IMR-90 (cell line): ENCODE results near the gene OR51B2. TPM values are rescaled to one million over a fixed set of nuclear protein-coding genes. Genes with fewer than 3 reads are reported as not detected.
A peak's percentile ranks its signal among the peaks of the same experiment; 100 is the strongest.

ENCODE experiments used
- ATAC-seq: fragments of 200-7000 bp; cut with Tn5 transposase; 2 replicates; pipeline ENCODE4 v1.9.1; 2020; ENCODE audit warnings: low read depth, mild to moderate bottlenecking, moderate library complexity
- BruUV-seq: library from RNA; stranded (reverse); fragments of 400-500 nt; replicated peaks from 2 replicates; lab custom pipeline; 2021; lab: Mats Ljungman, UMichigan
- CTCF ChIA-PET: fragments of 300-600 bp; formaldehyde crosslinking; extraction: SDS; loops from one replicate; lab custom pipeline; 2021; ENCODE audit warnings: antibody characterized with exemption; lab: Yijun Ruan, JAX
- POLR2A ChIA-PET: fragments of 300-600 bp; sonication (Branson Sonifier 250); formaldehyde crosslinking; loops from one replicate; lab custom pipeline; 2022; ENCODE audit warnings: antibody characterized with exemption; ENCODE audit not compliant: unreplicated experiment; lab: Charles Lee
- DNase-seq: peaks from one replicate; pipeline ENCODE4 v3.0.0; 2013
- H2AFZ ChIP-seq: replicated peaks from 2 replicates; pipeline ENCODE3; 2013; ENCODE audit warnings: low read length, mild to moderate bottlenecking; ENCODE audit not compliant: poor library complexity
- H2AK5ac ChIP-seq: 2 replicates; pipeline ENCODE4 v1.6.1; 2013; ENCODE audit warnings: low read depth, low read length, inconsistent platforms
- H2AK9ac ChIP-seq: replicated peaks from 2 replicates; pipeline ENCODE3; 2013; ENCODE audit warnings: mild to moderate bottlenecking, low read depth, low read length, moderate library complexity; ENCODE audit not compliant: poor library complexity
- H2BK120ac ChIP-seq: 2 replicates; pipeline ENCODE4 v1.6.1; 2013; ENCODE audit warnings: low read depth, low read length, inconsistent platforms
- H2BK15ac ChIP-seq: 3 replicates; pipeline ENCODE4 v1.6.1; 2013; ENCODE audit warnings: low read depth, low read length, inconsistent platforms
- H2BK20ac ChIP-seq: 2 replicates; pipeline ENCODE4 v1.6.1; 2013; ENCODE audit warnings: low read depth, mild to moderate bottlenecking, inconsistent platforms, low read length, moderate library complexity
- H2BK5ac ChIP-seq: 2 replicates; pipeline ENCODE4 v1.6.1; 2013; ENCODE audit warnings: mild to moderate bottlenecking, low read depth, low read length, inconsistent platforms; ENCODE audit not compliant: poor library complexity, severe bottlenecking
- H3K14ac ChIP-seq: replicated peaks from 2 replicates; pipeline ENCODE4 v1.6.1; 2013; ENCODE audit warnings: low read depth, low read length, inconsistent platforms
- H3K18ac ChIP-seq: 2 replicates; pipeline ENCODE4 v1.6.1; 2013; ENCODE audit warnings: low read depth, low read length, control low read depth
- H3K23ac ChIP-seq: 2 replicates; pipeline ENCODE4 v1.6.1; 2013; ENCODE audit warnings: low read depth, low read length, inconsistent platforms
- H3K27ac ChIP-seq: 2 replicates; pipeline ENCODE4 v1.5.1; 2013; ENCODE audit warnings: mild to moderate bottlenecking, control low read depth, low read length; ENCODE audit not compliant: insufficient read depth
- H3K27me3 ChIP-seq: 2 replicates; pipeline ENCODE4 v1.6.1; 2013; ENCODE audit warnings: low read length; ENCODE audit not compliant: control insufficient read depth, insufficient read depth
- H3K36me3 ChIP-seq: 2 replicates; pipeline ENCODE4 v1.6.1; 2013; ENCODE audit warnings: low read length, mixed read lengths; ENCODE audit not compliant: control insufficient read depth, insufficient read depth
- H3K4ac ChIP-seq: 2 replicates; pipeline ENCODE4 v1.6.1; 2013; ENCODE audit warnings: low read depth, low read length, inconsistent platforms
- H3K4me1 ChIP-seq: 2 replicates; pipeline ENCODE4 v1.6.1; 2013; ENCODE audit warnings: low read length, mixed read lengths; ENCODE audit not compliant: control insufficient read depth, insufficient read depth
- H3K4me2 ChIP-seq: 2 replicates; pipeline ENCODE4 v1.6.1; 2013; ENCODE audit warnings: low read depth, mild to moderate bottlenecking, control low read depth, low read length, moderate library complexity
- H3K4me3 ChIP-seq: 2 replicates; pipeline ENCODE4 v1.5.1; 2013; ENCODE audit warnings: low read depth, mild to moderate bottlenecking, control low read depth, low read length, moderate library complexity; ENCODE audit not compliant: insufficient read depth
- H3K56ac ChIP-seq: 2 replicates; pipeline ENCODE4 v1.6.1; 2013; ENCODE audit warnings: low read length, inconsistent platforms; ENCODE audit not compliant: insufficient read depth; ENCODE audit errors: extremely low read depth
- H3K79me1 ChIP-seq, 2 experiments: 2 replicates each; pipeline ENCODE4 v1.6.1; 2013; ENCODE audit warnings: low read length in 2 of 2, inconsistent platforms in 1 of 2, low read depth in 1 of 2
- H3K9ac ChIP-seq: 2 replicates; pipeline ENCODE4 v1.6.1; 2013; ENCODE audit warnings: low read depth, low read length, control low read depth
- H3K9me1 ChIP-seq: 2 replicates; pipeline ENCODE4 v1.6.1; 2013; ENCODE audit warnings: low read length, inconsistent platforms; ENCODE audit not compliant: insufficient read depth
- H3K9me3 ChIP-seq: 2 replicates; pipeline ENCODE4 v1.6.1; 2013; ENCODE audit warnings: low read length; ENCODE audit not compliant: control insufficient read depth, insufficient read depth
- H4K20me1 ChIP-seq: 2 replicates; pipeline ENCODE4 v1.6.1; 2013; ENCODE audit warnings: low read length, inconsistent platforms; ENCODE audit not compliant: insufficient read depth
- H4K5ac ChIP-seq: 2 replicates; pipeline ENCODE4 v1.6.1; 2013; ENCODE audit warnings: mild to moderate bottlenecking, low read depth, low read length, control low read depth
- H4K8ac ChIP-seq, 2 experiments: 2 replicates each; pipeline ENCODE4 v1.6.1; 2013; ENCODE audit warnings: low read depth in 2 of 2, low read length in 2 of 2, control low read depth in 1 of 2, inconsistent platforms in 1 of 2
- H4K91ac ChIP-seq: 2 replicates; pipeline ENCODE4 v1.6.1; 2013; ENCODE audit warnings: low read depth, low read length, inconsistent platforms; ENCODE audit not compliant: insufficient read depth
- FOS ChIP-seq: fragments of 150-350 bp; IDR thresholded peaks from 2 replicates; pipeline ENCODE4 v1.6.1; 2016; ENCODE audit warnings: low read depth, low read length
- MAFK ChIP-seq: IDR thresholded peaks from 2 replicates; pipeline ENCODE4 v1.6.1; 2012; ENCODE audit warnings: low read depth, low read length, improper control_type of control experiment
- WGBS, 2 experiments: methylation state at CpG; one replicate each; pipeline versions ENCODE4 v1.1.5 to v1.1.7; 2013; ENCODE audit warnings: missing lambda C conversion rate in 2 of 2; ENCODE audit not compliant: insufficient read length in 1 of 2; ENCODE audit errors: extremely low coverage in 2 of 2; 5-methylcytosine and 5-hydroxymethylcytosine counted together
- dilution Hi-C: fragments of 300-500 bp; cut with HindIII; formaldehyde crosslinking; loops from one replicate; pipeline ENCODE4 v1.14.3; 2018; ENCODE audit warnings: low sequenced_read_pairs; ENCODE audit not compliant: unreplicated experiment
- in situ Hi-C: fragments of 300-500 bp; cut with MboI; formaldehyde crosslinking; loops from 3 replicates; pipeline ENCODE4 v1.14.3; 2019; ENCODE audit warnings: low sequenced_read_pairs, inconsistent platforms, mixed read lengths
- intact Hi-C: fragments of 100-400 bp; cut with micrococcal nuclease; formaldehyde crosslinking; loops from 2 replicates; pipeline ENCODE4 v1.10.0; 2022
- polyA plus RNA-seq, 3 experiments: library from polyadenylated mRNA; depleted of rRNA; stranded (reverse); fragments of >200 nt; gene quantifications; 2 replicates each; pipeline ENCODE4 v1.2.3, GENCODE V29; 2012; ENCODE audit warnings: low replicate concordance in 1 of 3
- total RNA-seq: library from RNA; depleted of rRNA; stranded (reverse); fragments of >200 nt; gene quantifications from 2 replicates; pipeline ENCODE4 v1.2.3, GENCODE V29; 2012
- TF ChIP-seq, protein P1 (sequence below): fragments of 150-350 bp; IDR thresholded peaks from 2 replicates; pipeline ENCODE4 v1.6.1; 2016; ENCODE audit warnings: low read depth, mild to moderate bottlenecking, low read length, moderate library complexity, borderline replicate concordance

Gene OR51B2
- total and polyA plus RNA-seq, 2 of the 4 experiments (the other 2 are of a cell fraction): not detected

- peak within 1 kb of the TSS; percentile 97 for H2AK5ac ChIP-seq
- peak within 1 kb of the TSS; percentile 99 for H3K14ac ChIP-seq
- TF ChIP-seq, protein P1, sequence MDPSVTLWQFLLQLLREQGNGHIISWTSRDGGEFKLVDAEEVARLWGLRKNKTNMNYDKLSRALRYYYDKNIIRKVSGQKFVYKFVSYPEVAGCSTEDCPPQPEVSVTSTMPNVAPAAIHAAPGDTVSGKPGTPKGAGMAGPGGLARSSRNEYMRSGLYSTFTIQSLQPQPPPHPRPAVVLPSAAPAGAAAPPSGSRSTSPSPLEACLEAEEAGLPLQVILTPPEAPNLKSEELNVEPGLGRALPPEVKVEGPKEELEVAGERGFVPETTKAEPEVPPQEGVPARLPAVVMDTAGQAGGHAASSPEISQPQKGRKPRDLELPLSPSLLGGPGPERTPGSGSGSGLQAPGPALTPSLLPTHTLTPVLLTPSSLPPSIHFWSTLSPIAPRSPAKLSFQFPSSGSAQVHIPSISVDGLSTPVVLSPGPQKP: no peak
- TF ChIP-seq FOS (0 out of 2 replicates have a peak, but pooled peaks have one; percentile 44), MAFK (0 out of 2 replicates have a peak, but pooled peaks have one; percentile 10)
- no peaks in the 10 kb centered on the region for H4K20me1 ChIP-seq
- H2BK120ac ChIP-seq: peak within 1 kb of the TSS; percentile 99
- H2AFZ ChIP-seq: no peak within 1 kb of the TSS
- peak within 1 kb of the TSS; percentile 100 for H4K5ac ChIP-seq
- no peaks in the 10 kb centered on the region for H3K9me3 ChIP-seq
- peak within 1 kb of the TSS; percentile 93 for H3K56ac ChIP-seq
- peak within 1 kb of the TSS; percentile 99 for H3K4ac ChIP-seq
- peaks cover 18% of the 10 kb centered on the region for H3K4me1 ChIP-seq
- H3K9ac ChIP-seq: peak within 1 kb of the TSS; percentile 63
- peak within 1 kb of the TSS; percentile 97 for H3K23ac ChIP-seq
- H4K8ac ChIP-seq: peak within 1 kb of the TSS; percentile 91 to 100
- in situ Hi-C loops: no loop called here
- H3K4me3 ChIP-seq: no peak within 1 kb of the TSS
- ATAC-seq (peak; percentile 81), DNase-seq (peak; percentile 92)
- peak within 1 kb of the TSS; percentile 100 for H3K27ac ChIP-seq
- peak within 1 kb of the TSS; percentile 100 for H3K18ac ChIP-seq
- H3K9me1 ChIP-seq: peaks cover 5% of the 10 kb centered on the region; the same call in 1 of the 2 replicates
- WGBS, 2 experiments: no CpG with 5 or more reads among the region's 6 CpGs
- H2BK5ac ChIP-seq: peak within 1 kb of the TSS; percentile 100
- no peaks in the 10 kb centered on the region for H3K27me3 ChIP-seq
- peak within 1 kb of the TSS; percentile 82; the same call in 2 of the 3 replicates for H2BK15ac ChIP-seq
- peak within 1 kb of the TSS; percentile 18 for H2AK9ac ChIP-seq
- H2BK20ac ChIP-seq: peak within 1 kb of the TSS; percentile 100
- peak within 1 kb of the TSS; percentile 71; the same call in 1 of the 2 replicates for H3K4me2 ChIP-seq
- CTCF ChIA-PET: no interaction called here
- no peaks in the 10 kb centered on the region for H3K79me1 ChIP-seq
- POLR2A ChIA-PET: interaction anchor here (1.0 kb wide), 1 partner anchor 20 kb away, joined by 5 read pairs; no protein-coding TSS in a partner anchor
- BruUV-seq: TSS peak; percentile 84
- peak within 1 kb of the TSS; percentile 100 for H4K91ac ChIP-seq
- intact Hi-C loops: loop anchor here (1.0 kb wide), 1 partner anchor 21 kb away; no protein-coding TSS in a partner anchor
- H3K36me3 ChIP-seq: no peaks in the 10 kb centered on the region
- dilution Hi-C loops: no loop called here
Measured at GRCh38 chr11:5343474-5344335, 19.6 kb upstream of the OR51B2 start, which contains the start of gene OR51B5. Gene OR51B5, minus strand, starts transcription at chr11:5343524. Its CDS starts 0 bp downstream, at chr11:5343524.
